Stimulated activated naive B cell treated with anti-CD40 and anti-IgM and Interleukin-4, amounts not matched to agents 10 μg/mL and 1 μg/mL and 100 μg/mL, for 72 hours (primary cell): Measurements from ENCODE around the gene RANGRF.

ENCODE experiments used
- ATAC-seq, 2 donors: fragments of 150-1000 bp; cut with Tn5 transposase; replicated peaks; 2 replicates each; pipeline ENCODE4 v1.10.0; 2021; ENCODE audit warnings: moderate library complexity in 1 of 2
- DNase-seq: peaks from one replicate; pipeline ENCODE4 v3.0.0; 2021
- H3K27ac Mint-ChIP-seq: one replicate; pipeline ENCODE4 v1.8.0; 2022; ENCODE audit warnings: mild to moderate bottlenecking, mixed read lengths
- H3K27me3 Mint-ChIP-seq, 2 donors: one replicate each; pipeline ENCODE4 v1.8.0; 2022; ENCODE audit warnings: mixed read lengths in 2 of 2
- H3K36me3 Mint-ChIP-seq, 2 donors: one replicate each; pipeline ENCODE4 v1.8.0; 2022; ENCODE audit warnings: mixed read lengths in 2 of 2, mild to moderate bottlenecking in 1 of 2
- H3K4me1 Mint-ChIP-seq, 2 donors: one replicate each; pipeline ENCODE4 v1.8.0; 2022; ENCODE audit warnings: mixed read lengths in 2 of 2, mild to moderate bottlenecking in 1 of 2
- H3K4me3 Mint-ChIP-seq, 2 donors: one replicate each; pipeline ENCODE4 v1.8.0; 2022; ENCODE audit warnings: mild to moderate bottlenecking in 2 of 2, mixed read lengths in 2 of 2, moderate library complexity in 1 of 2
- H3K9me3 Mint-ChIP-seq, 2 donors: one replicate each; pipeline ENCODE4 v1.8.0; 2022; ENCODE audit warnings: mixed read lengths in 2 of 2, mild to moderate bottlenecking in 1 of 2

Gene RANGRF

GRCh38 chr17:8285270-8286181 is 2.9 kb upstream of the RANGRF start:
- ATAC-seq (no peak), DNase-seq (no peak)
- Mint-ChIP-seq H3K4me3 (no peak overlapping the region), H3K9me3 (no peaks in the 10 kb centered on the region), H3K36me3 (peaks cover 2 to 13% of the 10 kb centered on the region in 2 donors), H3K27ac (peak overlapping the region; percentile 32), H3K27me3 (no peaks in the 10 kb centered on the region), H3K4me1 (peaks cover 26 to 39% of the 10 kb centered on the region in 2 donors)

- DNase-seq (no peak), ATAC-seq (no peak)
- no peaks in the 10 kb centered on the region for H3K27me3 Mint-ChIP-seq
- H3K4me1 Mint-ChIP-seq: peaks cover 33 to 52% of the 10 kb centered on the region in 2 donors
- H3K4me3 Mint-ChIP-seq: peak overlapping the region; percentile 91 to 98
- no peaks in the 10 kb centered on the region for H3K9me3 Mint-ChIP-seq
- H3K27ac Mint-ChIP-seq: peak overlapping the region; percentile 99
- peaks cover 2 to 17% of the 10 kb centered on the region in 2 donors for H3K36me3 Mint-ChIP-seq
Measured at GRCh38 chr17:8287651-8288335, 677 bp upstream of the RANGRF start.

GRCh38 chr17:8289103-8289397 is 580 bp downstream of the RANGRF start:
- no peaks in the 10 kb centered on the region for H3K27me3 Mint-ChIP-seq
- H3K4me3 Mint-ChIP-seq: peak overlapping the region; percentile 91 to 98
- DNase-seq: no peak
- H3K4me1 Mint-ChIP-seq: peaks cover 39 to 61% of the 10 kb centered on the region in 2 donors
- peak overlapping the region; percentile 99 for H3K27ac Mint-ChIP-seq
- H3K9me3 Mint-ChIP-seq: no peaks in the 10 kb centered on the region
- peaks cover 2 to 17% of the 10 kb centered on the region in 2 donors for H3K36me3 Mint-ChIP-seq
- ATAC-seq: no peak

GRCh38 chr17:8290043-8290442 is 1.6 kb downstream of the RANGRF start:
- ATAC-seq: no peak
- Mint-ChIP-seq H3K4me1 (peaks cover 46 to 71% of the 10 kb centered on the region in 2 donors), H3K27ac (peak overlapping the region; percentile 79), H3K27me3 (no peaks in the 10 kb centered on the region), H3K36me3 (peaks cover 2 to 17% of the 10 kb centered on the region in 2 donors), H3K9me3 (no peaks in the 10 kb centered on the region), H3K4me3 (peak overlapping the region; percentile 91 to 98)
- no peak for DNase-seq

- Mint-ChIP-seq H3K4me1 (peaks cover 34 to 58% of the 10 kb centered on the region in 2 donors), H3K9me3 (no peaks in the 10 kb centered on the region), H3K36me3 (peaks cover 4 to 21% of the 10 kb centered on the region in 2 donors), H3K4me3 (no peak overlapping the region), H3K27me3 (no peaks in the 10 kb centered on the region), H3K27ac (peak overlapping the region; percentile 9)
- peak; percentile 17 for DNase-seq
- ATAC-seq: no peak
Measured at GRCh38 chr17:8292639-8293395, 4.3 kb downstream of the RANGRF start.

GRCh38 chr17:8294361-8294760 is 5.9 kb downstream of the RANGRF start:
- Mint-ChIP-seq H3K27me3 (no peaks in the 10 kb centered on the region), H3K27ac (peak overlapping the region; percentile 98), H3K4me1 (peaks cover 30 to 51% of the 10 kb centered on the region in 2 donors), H3K4me3 (peak overlapping the region; percentile 87 to 91), H3K36me3 (peaks cover 4 to 17% of the 10 kb centered on the region in 2 donors), H3K9me3 (no peaks in the 10 kb centered on the region)
- DNase-seq (no peak), ATAC-seq (no peak)

- no peak for DNase-seq
- H3K36me3 Mint-ChIP-seq: peaks cover 4 to 15% of the 10 kb centered on the region in 2 donors
Measured at GRCh38 chr17:8294814-8295316, 6.4 kb downstream of the RANGRF start.

GRCh38 chr17:8300226-8300625 is 11.8 kb downstream of the RANGRF start:
- H3K27me3 Mint-ChIP-seq: peaks cover 0 to 5% of the 10 kb centered on the region in 2 donors
- no peak overlapping the region for H3K27ac Mint-ChIP-seq
- no peak for ATAC-seq
- no peaks in the 10 kb centered on the region for H3K9me3 Mint-ChIP-seq
- peaks cover 2 to 4% of the 10 kb centered on the region in 2 donors for H3K36me3 Mint-ChIP-seq
- no peak for DNase-seq
- H3K4me3 Mint-ChIP-seq: no peak overlapping the region
- H3K4me1 Mint-ChIP-seq: peaks cover 6 to 17% of the 10 kb centered on the region in 2 donors

More at GRCh38 chr17:8294814-8295316, 6.4 kb downstream of the RANGRF start:
- ATAC-seq: no peak
- peaks cover 29 to 46% of the 10 kb centered on the region in 2 donors for H3K4me1 Mint-ChIP-seq
- no peaks in the 10 kb centered on the region for H3K9me3 Mint-ChIP-seq
- peak overlapping the region; percentile 98 for H3K27ac Mint-ChIP-seq
- peak overlapping the region; percentile 87 to 91 for H3K4me3 Mint-ChIP-seq
- H3K27me3 Mint-ChIP-seq: no peaks in the 10 kb centered on the region

GRCh38 chr17:8300627-8301242 is 12.3 kb downstream of the RANGRF start:
- ATAC-seq (peak; percentile 95 to 96), DNase-seq (peak; percentile 29)
- no peak overlapping the region for H3K4me3 Mint-ChIP-seq
- H3K36me3 Mint-ChIP-seq: no peaks in the 10 kb centered on the region
- peaks cover 0 to 5% of the 10 kb centered on the region in 2 donors for H3K27me3 Mint-ChIP-seq
- no peaks in the 10 kb centered on the region for H3K9me3 Mint-ChIP-seq
- H3K4me1 Mint-ChIP-seq: peaks cover 6 to 12% of the 10 kb centered on the region in 2 donors
- H3K27ac Mint-ChIP-seq: no peak overlapping the region

GRCh38 chr17:8310601-8311123 is 22.2 kb downstream of the RANGRF start:
- ATAC-seq: no peak
- Mint-ChIP-seq H3K36me3 (no peaks in the 10 kb centered on the region), H3K9me3 (no peaks in the 10 kb centered on the region), H3K4me1 (peaks cover 0 to 6% of the 10 kb centered on the region in 2 donors), H3K27me3 (peaks cover 44 to 58% of the 10 kb centered on the region in 2 donors), H3K4me3 (no peak overlapping the region), H3K27ac (no peak overlapping the region)
- DNase-seq: no peak

- H3K27me3 Mint-ChIP-seq: peaks cover 50 to 64% of the 10 kb centered on the region in 2 donors
- peaks cover 0 to 7% of the 10 kb centered on the region in 2 donors for H3K4me1 Mint-ChIP-seq
- H3K4me3 Mint-ChIP-seq: no peak overlapping the region
- H3K27ac Mint-ChIP-seq: no peak overlapping the region
- DNase-seq: no peak
- ATAC-seq: no peak
- no peaks in the 10 kb centered on the region for H3K9me3 Mint-ChIP-seq
- no peaks in the 10 kb centered on the region for H3K36me3 Mint-ChIP-seq
Measured at GRCh38 chr17:8311131-8311790, 22.8 kb downstream of the RANGRF start.

GRCh38 chr17:8312251-8312650 is 23.8 kb downstream of the RANGRF start:
- Mint-ChIP-seq H3K4me3 (no peak overlapping the region), H3K36me3 (no peaks in the 10 kb centered on the region), H3K27ac (no peak overlapping the region), H3K27me3 (peaks cover 51 to 65% of the 10 kb centered on the region in 2 donors), H3K9me3 (no peaks in the 10 kb centered on the region), H3K4me1 (peaks cover 0 to 7% of the 10 kb centered on the region in 2 donors)
- DNase-seq (no peak), ATAC-seq (no peak)
